NB4 (cell line): ENCODE measurements around the gene SLC4A2.
"Not testable (repeated sequence)": the region's sequence is repeated elsewhere in the genome, so short reads cannot be mapped to it uniquely, and the experiment has no call there.

Experiments
- DNase-seq: peaks from one replicate; pipeline ENCODE4 v3.0.0; 2010; ENCODE audit warnings: low read depth
- H3K4me3 ChIP-seq: one replicate; pipeline ENCODE4 v1.5.1; 2011; ENCODE audit warnings: mild to moderate bottlenecking, low read depth, low read length, moderate library complexity
- MAX ChIP-seq: IDR thresholded peaks from 2 replicates; pipeline ENCODE4 v1.6.1; 2011; ENCODE audit warnings: low read depth, low read length
- MYC ChIP-seq: IDR thresholded peaks from 2 replicates; pipeline ENCODE4 v1.6.1; 2011; ENCODE audit warnings: low read depth, low read length
- POLR2A ChIP-seq: IDR thresholded peaks from 2 replicates; pipeline ENCODE4 v1.6.1; 2011; ENCODE audit warnings: mild to moderate bottlenecking; ENCODE audit not compliant: insufficient read length; ENCODE audit errors: extremely low read depth
- TF ChIP-seq, protein P1 (sequence below): IDR thresholded peaks from one replicate; pipeline ENCODE4 v1.5.1; 2012; ENCODE audit warnings: low read depth, low read length

SLC4A2 gene

DNA sequence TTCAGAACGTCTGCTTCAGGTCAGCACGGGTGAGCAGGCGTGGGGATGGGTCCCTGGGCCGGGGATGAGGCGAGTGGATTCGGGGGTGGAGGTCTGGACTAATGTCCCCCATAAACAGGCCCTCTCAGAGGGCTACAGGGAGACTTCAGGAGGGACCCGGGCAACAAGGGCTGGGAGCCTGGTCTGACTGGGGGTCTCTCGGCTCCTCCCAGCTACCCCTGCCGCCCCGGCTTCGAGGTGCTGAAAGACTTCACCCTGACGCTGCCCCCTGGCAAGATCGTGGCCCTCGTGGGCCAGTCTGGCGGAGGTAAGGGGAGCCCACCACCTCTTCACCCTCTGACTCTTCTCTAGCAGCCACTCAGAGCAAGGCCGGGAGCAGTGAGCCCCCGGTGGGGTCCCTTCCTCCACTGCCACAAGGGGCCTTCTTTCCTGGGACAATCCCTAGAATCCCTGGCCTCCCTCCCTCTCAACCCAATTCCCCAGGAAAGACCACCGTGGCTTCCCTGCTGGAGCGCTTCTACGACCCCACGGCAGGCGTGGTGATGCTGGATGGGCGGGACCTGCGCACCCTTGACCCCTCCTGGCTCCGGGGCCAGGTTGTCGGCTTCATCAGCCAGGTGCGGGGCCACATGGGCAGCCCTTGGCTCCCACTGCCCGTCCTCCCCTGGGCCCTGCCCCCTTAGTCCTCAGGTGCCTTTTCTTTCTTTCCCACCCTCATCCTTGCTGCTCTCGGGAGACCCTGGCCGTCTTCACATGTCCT lies 18.6 kb upstream of the SLC4A2 start:
- no peak for DNase-seq
- TF ChIP-seq POLR2A, result no peak
- TF ChIP-seq, protein P1, sequence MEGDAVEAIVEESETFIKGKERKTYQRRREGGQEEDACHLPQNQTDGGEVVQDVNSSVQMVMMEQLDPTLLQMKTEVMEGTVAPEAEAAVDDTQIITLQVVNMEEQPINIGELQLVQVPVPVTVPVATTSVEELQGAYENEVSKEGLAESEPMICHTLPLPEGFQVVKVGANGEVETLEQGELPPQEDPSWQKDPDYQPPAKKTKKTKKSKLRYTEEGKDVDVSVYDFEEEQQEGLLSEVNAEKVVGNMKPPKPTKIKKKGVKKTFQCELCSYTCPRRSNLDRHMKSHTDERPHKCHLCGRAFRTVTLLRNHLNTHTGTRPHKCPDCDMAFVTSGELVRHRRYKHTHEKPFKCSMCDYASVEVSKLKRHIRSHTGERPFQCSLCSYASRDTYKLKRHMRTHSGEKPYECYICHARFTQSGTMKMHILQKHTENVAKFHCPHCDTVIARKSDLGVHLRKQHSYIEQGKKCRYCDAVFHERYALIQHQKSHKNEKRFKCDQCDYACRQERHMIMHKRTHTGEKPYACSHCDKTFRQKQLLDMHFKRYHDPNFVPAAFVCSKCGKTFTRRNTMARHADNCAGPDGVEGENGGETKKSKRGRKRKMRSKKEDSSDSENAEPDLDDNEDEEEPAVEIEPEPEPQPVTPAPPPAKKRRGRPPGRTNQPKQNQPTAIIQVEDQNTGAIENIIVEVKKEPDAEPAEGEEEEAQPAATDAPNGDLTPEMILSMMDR, result no peak
- no peak overlapping the region for H3K4me3 ChIP-seq

DNA sequence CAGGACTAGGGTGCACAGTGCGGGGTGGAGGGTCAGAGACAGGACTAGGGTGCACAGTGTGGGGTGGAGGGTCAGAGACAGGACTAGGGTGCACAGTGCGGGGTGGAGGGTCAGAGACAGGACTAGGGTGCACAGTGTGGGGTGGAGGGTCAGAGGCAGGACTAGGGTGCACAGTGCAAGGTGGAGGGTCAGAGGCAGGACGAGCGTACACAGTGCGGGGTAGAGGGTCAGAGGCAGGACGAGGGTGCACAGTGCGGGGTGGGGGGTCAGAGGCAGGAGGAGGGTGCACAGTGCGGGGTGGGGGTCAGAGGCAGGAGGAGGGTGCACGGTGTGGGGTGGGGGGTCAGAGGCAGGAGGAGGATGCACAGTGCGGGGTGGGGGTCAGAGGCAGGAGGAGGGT lies 15.9 kb upstream of the SLC4A2 start:
- not testable (repeated sequence) for DNase-seq, H3K4me3 ChIP-seq

DNA sequence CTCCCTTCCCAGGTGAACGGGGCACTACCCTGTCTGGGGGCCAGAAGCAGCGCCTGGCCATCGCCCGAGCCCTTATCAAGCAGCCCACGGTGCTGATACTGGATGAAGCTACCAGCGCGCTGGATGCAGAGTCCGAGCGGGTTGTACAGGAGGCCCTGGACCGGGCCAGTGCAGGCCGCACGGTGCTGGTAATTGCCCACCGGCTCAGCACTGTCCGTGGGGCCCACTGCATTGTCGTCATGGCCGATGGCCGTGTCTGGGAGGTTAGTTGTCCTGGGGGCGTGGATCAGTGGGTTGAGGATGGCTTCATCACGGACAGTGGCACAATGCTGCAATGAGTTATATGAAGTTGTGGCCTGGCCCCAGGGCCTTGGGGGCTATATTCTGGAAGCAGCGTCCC lies 15.4 kb upstream of the SLC4A2 start:
- DNase-seq, result no peak
- no peak overlapping the region for H3K4me3 ChIP-seq
- no peak for TF ChIP-seq POLR2A

- no peak for DNase-seq
- TF ChIP-seq, protein P1, result no peak
- no peak overlapping the region for H3K4me3 ChIP-seq
Observed at GRCh38 chr7:151045262-151045661, 14.1 kb upstream of the SLC4A2 start.

DNA sequence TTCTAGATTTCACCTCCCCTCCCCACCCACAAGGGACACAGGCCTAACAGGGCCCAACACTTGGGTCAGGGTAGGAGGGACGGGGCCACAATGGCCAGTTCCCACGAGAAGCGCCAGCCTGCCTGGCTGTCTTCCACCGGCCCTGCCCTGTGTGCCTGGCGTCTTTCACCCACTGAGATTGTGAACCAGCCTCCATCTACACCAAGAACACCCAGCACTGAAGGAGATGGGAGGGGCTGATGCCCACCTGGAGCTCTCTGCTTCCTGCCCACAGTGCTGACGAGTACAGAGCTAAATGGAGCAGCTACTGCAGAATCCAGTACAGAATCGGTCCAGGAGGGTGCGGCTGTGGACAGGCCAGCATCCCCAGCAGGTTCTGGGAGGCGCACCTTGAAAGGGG lies 13.4 kb upstream of the SLC4A2 start:
- TF ChIP-seq, protein P1, result no peak
- no peak for TF ChIP-seq MAX
- no peak for TF ChIP-seq POLR2A
- TF ChIP-seq MYC, result no peak
- H3K4me3 ChIP-seq, result no peak overlapping the region
- no peak for DNase-seq

DNA sequence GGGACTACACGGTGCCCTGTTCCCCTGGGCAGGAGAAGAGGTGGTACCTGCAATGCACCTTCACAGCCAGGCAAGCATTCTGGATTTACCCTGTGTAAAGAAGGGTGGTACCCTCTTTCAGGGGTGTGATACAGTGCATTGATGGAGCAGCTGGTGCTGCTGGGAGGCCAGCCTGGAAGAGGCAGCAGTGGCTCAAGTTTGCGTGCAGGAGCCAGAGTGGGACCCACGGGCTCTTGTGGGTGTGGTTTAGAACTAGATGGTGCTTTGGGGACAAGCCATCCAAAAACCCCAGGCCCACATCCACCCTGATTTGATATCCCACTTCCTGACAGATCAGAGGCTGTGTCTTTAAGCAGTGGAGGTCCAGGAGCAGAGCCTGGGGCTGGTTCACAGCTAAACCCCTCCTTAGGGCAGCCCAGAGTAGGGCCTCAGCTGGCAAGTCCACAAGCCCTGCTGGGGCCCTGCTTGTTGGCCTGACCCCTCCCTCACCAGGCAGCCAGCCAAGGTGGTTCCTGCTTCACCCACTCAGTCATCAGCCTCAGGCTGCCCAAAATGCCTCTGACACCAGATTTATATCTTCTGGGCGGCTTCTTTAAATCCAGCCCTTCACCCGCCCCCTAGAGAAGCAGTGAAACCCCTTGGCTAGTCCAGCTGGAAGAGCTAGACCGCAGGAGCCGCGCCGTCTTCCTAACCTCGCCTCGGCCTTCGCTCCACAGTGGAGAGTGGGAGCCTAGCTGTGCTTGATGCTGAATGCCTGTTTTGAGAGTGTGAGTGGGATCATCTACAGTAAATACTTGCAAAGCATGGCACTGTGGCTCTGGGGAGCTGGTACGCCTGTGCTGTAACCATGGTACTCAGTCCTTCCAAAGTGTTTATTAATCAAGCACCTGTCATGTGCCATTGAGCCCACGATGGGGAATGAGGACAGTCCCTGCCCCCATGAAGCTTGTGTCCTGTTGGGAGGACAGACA lies 12.5 kb upstream of the SLC4A2 start:
- no peak overlapping the region for H3K4me3 ChIP-seq
- TF ChIP-seq MYC (no peak), POLR2A (no peak), MAX (no peak)
- TF ChIP-seq, protein P1, result no peak
- DNase-seq, result no peak
